Measurements from ENCODE around the gene APOO. TPM values are rescaled to one million over a fixed set of nuclear protein-coding genes. Genes with fewer than 3 reads are reported as not detected.

APOO gene
- polyA plus RNA-seq, 1 donor from 2014 or later, result 42.5 TPM

DNA sequence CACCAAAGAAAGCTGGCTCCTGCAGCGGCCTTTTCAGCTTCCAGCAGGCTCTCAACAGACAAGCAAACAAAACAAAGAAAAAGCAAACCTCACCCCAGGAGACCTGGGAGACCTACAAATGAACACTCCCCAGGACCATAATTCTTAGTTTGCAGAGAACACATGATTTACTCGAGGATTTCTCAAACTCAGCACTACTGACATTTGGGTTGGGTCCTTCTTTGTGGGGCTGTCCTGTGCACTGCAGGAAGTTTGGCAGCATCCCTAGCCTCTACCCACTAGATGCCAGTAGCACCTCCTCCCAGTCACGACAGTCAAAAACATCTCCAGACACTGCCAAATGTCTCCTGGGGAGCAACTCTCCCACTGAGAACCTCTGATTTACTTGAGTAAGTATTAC, 21.9 kb downstream of the APOO start:
- no peak overlapping the region for H3K4me2 ChIP-seq (ENCODE audit: low read length)
- H3K79me2 ChIP-seq (replicated peaks; ENCODE audit: insufficient read depth, low read length), result no peaks in the 10 kb centered on the region
- no peaks in the 10 kb centered on the region for H3K9me2 ChIP-seq (ENCODE audit: insufficient read depth, low read length)
- H3K27ac ChIP-seq (ENCODE audit: low read length), result no peak overlapping the region
- no peak overlapping the region for H3K4me3 ChIP-seq (ENCODE audit: low read length)
- no peaks in the 10 kb centered on the region for H3K9me3 ChIP-seq (ENCODE audit: low read length)
- no peaks in the 10 kb centered on the region for H3K27me3 ChIP-seq (ENCODE audit: insufficient read depth, low read depth, low read length)
- H2AFZ ChIP-seq (ENCODE audit: low read depth, low read length), result no peak overlapping the region
- no peak for TF ChIP-seq TAF1 (IDR thresholded peaks at IDR 0.05; ENCODE audit: low read depth)
- TF ChIP-seq POLR2AphosphoS5 (IDR thresholded peaks at IDR 0.05), result no peak
- no peak for TF ChIP-seq SMC3 (conservative IDR thresholded peaks at IDR 0.05; ENCODE audit: poor library complexity)
- no peak for TF ChIP-seq RAD21 (conservative IDR thresholded peaks at IDR 0.05)
- TF ChIP-seq CTCF (IDR thresholded peaks at IDR 0.05; ENCODE audit: poor library complexity, severe bottlenecking), result no peak
- TF ChIP-seq, protein P1, sequence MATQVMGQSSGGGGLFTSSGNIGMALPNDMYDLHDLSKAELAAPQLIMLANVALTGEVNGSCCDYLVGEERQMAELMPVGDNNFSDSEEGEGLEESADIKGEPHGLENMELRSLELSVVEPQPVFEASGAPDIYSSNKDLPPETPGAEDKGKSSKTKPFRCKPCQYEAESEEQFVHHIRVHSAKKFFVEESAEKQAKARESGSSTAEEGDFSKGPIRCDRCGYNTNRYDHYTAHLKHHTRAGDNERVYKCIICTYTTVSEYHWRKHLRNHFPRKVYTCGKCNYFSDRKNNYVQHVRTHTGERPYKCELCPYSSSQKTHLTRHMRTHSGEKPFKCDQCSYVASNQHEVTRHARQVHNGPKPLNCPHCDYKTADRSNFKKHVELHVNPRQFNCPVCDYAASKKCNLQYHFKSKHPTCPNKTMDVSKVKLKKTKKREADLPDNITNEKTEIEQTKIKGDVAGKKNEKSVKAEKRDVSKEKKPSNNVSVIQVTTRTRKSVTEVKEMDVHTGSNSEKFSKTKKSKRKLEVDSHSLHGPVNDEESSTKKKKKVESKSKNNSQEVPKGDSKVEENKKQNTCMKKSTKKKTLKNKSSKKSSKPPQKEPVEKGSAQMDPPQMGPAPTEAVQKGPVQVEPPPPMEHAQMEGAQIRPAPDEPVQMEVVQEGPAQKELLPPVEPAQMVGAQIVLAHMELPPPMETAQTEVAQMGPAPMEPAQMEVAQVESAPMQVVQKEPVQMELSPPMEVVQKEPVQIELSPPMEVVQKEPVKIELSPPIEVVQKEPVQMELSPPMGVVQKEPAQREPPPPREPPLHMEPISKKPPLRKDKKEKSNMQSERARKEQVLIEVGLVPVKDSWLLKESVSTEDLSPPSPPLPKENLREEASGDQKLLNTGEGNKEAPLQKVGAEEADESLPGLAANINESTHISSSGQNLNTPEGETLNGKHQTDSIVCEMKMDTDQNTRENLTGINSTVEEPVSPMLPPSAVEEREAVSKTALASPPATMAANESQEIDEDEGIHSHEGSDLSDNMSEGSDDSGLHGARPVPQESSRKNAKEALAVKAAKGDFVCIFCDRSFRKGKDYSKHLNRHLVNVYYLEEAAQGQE (IDR thresholded peaks at IDR 0.05; ENCODE audit: borderline replicate concordance), result no peak
- no peak for TF ChIP-seq MXI1 (conservative IDR thresholded peaks at IDR 0.05; ENCODE audit: poor library complexity, severe bottlenecking)
- TF ChIP-seq EZH2 (IDR thresholded peaks at IDR 0.05; ENCODE audit: borderline replicate concordance, insufficient read depth, low read length, poor library complexity, severe bottlenecking), result no peak
- H3K9ac ChIP-seq (ENCODE audit: low read length), result no peak overlapping the region
- H4K20me1 ChIP-seq (ENCODE audit: insufficient read depth), result no peaks in the 10 kb centered on the region
- no peaks in the 10 kb centered on the region for H3F3A ChIP-seq (ENCODE audit: insufficient read depth, low read length, poor library complexity, severe bottlenecking)
- H3K36me3 ChIP-seq (ENCODE audit: insufficient read depth, low read length), result no peaks in the 10 kb centered on the region

DNA sequence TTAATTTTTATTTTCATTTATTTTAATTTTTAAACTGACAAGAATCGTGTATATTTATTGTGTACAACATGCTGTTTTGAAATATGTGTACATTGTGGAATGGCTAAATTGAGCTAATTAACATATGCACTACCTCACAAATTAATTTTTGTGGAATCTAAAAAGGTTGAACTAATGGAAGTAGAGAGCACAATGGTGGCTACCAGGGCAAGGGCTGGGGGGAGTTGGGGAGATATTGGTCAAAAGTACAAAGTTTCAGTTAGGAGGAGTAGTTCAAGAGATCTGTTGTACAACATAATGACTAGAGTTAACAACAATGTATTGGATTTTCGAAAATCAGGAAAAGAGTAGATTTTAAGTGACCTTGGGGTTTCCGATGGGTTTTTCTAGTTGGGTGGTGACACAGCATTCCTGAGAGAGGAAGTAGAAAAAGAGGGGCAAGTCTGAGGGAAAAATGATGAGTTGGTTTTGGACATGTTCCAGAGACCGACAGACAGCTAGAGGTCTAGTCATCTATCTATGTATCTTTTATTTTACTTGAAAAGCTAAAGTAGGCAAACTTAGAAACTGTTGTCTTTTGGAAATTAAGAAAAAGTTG, 23.2 kb downstream of the APOO start:
- Histone ChIP-seq H3K4me3 (ENCODE audit: low read length) (no peak overlapping the region), H3K79me2 (replicated peaks; ENCODE audit: insufficient read depth, low read length) (no peaks in the 10 kb centered on the region), H3K36me3 (ENCODE audit: insufficient read depth, low read length) (no peaks in the 10 kb centered on the region), H3K27ac (ENCODE audit: low read length) (no peak overlapping the region), H3K27me3 (ENCODE audit: insufficient read depth, low read depth, low read length) (no peaks in the 10 kb centered on the region), H3K9ac (ENCODE audit: low read length) (no peak overlapping the region), H3K4me2 (ENCODE audit: low read length) (no peak overlapping the region), H4K20me1 (ENCODE audit: insufficient read depth) (no peaks in the 10 kb centered on the region), H3F3A (ENCODE audit: insufficient read depth, low read length, poor library complexity, severe bottlenecking) (no peaks in the 10 kb centered on the region), H3K9me3 (ENCODE audit: low read length) (no peaks in the 10 kb centered on the region), H2AFZ (ENCODE audit: low read depth, low read length) (no peak overlapping the region), H3K9me2 (ENCODE audit: insufficient read depth, low read length) (no peaks in the 10 kb centered on the region)
- TF ChIP-seq, protein P1 (IDR thresholded peaks at IDR 0.05; ENCODE audit: borderline replicate concordance), result no peak
- TF ChIP-seq RAD21 (conservative IDR thresholded peaks at IDR 0.05) (no peak), CTCF (IDR thresholded peaks at IDR 0.05; ENCODE audit: poor library complexity, severe bottlenecking) (no peak), MXI1 (conservative IDR thresholded peaks at IDR 0.05; ENCODE audit: poor library complexity, severe bottlenecking) (no peak), EZH2 (IDR thresholded peaks at IDR 0.05; ENCODE audit: borderline replicate concordance, insufficient read depth, low read length, poor library complexity, severe bottlenecking) (no peak), POLR2AphosphoS5 (IDR thresholded peaks at IDR 0.05) (no peak), SMC3 (conservative IDR thresholded peaks at IDR 0.05; ENCODE audit: poor library complexity) (no peak), EP300 (conservative IDR thresholded peaks at IDR 0.05; ENCODE audit: poor library complexity, severe bottlenecking) (no peak), TAF1 (IDR thresholded peaks at IDR 0.05; ENCODE audit: low read depth) (no peak)

Data from neural cell (in vitro differentiated cells).